Astrocyte (in vitro differentiated cells and primary cell): Measurements from ENCODE around the gene KREMEN1. TPM values are rescaled to one million over a fixed set of nuclear protein-coding genes. Genes with fewer than 3 reads are reported as not detected.

Source experiments
- DNase-seq: peaks from one replicate; pipeline ENCODE4 v3.0.0-alpha.2; 2010; ENCODE audit warnings: low read depth
- FAIRE-seq: peaks from 2 replicates; lab custom pipeline; 2011; peaks lifted over from hg19 to GRCh38; lab: Jason Lieb, UNC
- H2AFZ ChIP-seq: 2 replicates; pipeline ENCODE4 v1.6.0; 2012; ENCODE audit warnings: low read depth, low read length, inconsistent platforms
- H3K27ac ChIP-seq: 2 replicates; pipeline ENCODE4 v1.5.1; 2011; ENCODE audit warnings: low read depth, low read length, inconsistent platforms
- H3K27me3 ChIP-seq: 2 replicates; pipeline ENCODE4 v1.6.0; 2011; ENCODE audit warnings: low read length, inconsistent platforms; ENCODE audit not compliant: insufficient read depth
- H3K36me3 ChIP-seq: 2 replicates; pipeline ENCODE4 v1.5.1; 2011; ENCODE audit warnings: low read length, inconsistent platforms; ENCODE audit not compliant: insufficient read depth
- H3K4me1 ChIP-seq: 2 replicates; pipeline ENCODE4 v1.5.1; 2011; ENCODE audit warnings: low read length, inconsistent platforms; ENCODE audit not compliant: insufficient read depth
- H3K4me2 ChIP-seq: 2 replicates; pipeline ENCODE4 v1.6.0; 2012; ENCODE audit warnings: low read length, inconsistent platforms
- H3K4me3 ChIP-seq: 2 replicates; pipeline ENCODE4 v1.5.1; 2011; ENCODE audit warnings: low read depth, mild to moderate bottlenecking, low read length, inconsistent platforms; ENCODE audit not compliant: insufficient read depth
- H3K79me2 ChIP-seq: 2 replicates; pipeline ENCODE4 v1.6.0; 2012; ENCODE audit warnings: mild to moderate bottlenecking, low read length, inconsistent platforms; ENCODE audit not compliant: insufficient read depth
- H3K9ac ChIP-seq: 2 replicates; pipeline ENCODE4 v1.6.0; 2012; ENCODE audit warnings: mild to moderate bottlenecking, low read length, inconsistent platforms
- H3K9me3 ChIP-seq: 2 replicates; pipeline ENCODE4 v1.5.1; 2012; ENCODE audit warnings: low read depth, mild to moderate bottlenecking, low read length, inconsistent platforms; ENCODE audit not compliant: insufficient read depth
- H4K20me1 ChIP-seq: 2 replicates; pipeline ENCODE4 v1.6.0; 2012; ENCODE audit warnings: low read length, inconsistent platforms; ENCODE audit not compliant: insufficient read depth
- H3K27ac Mint-ChIP-seq: one replicate; pipeline ENCODE4 v1.8.0; 2021; ENCODE audit warnings: mild to moderate bottlenecking, mixed read lengths; ENCODE audit not compliant: unreplicated experiment
- H3K27me3 Mint-ChIP-seq: one replicate; pipeline ENCODE4 v1.8.0; 2021; ENCODE audit warnings: low read depth, mixed read lengths; ENCODE audit not compliant: unreplicated experiment
- H3K36me3 Mint-ChIP-seq: one replicate; pipeline ENCODE4 v1.8.0; 2021; ENCODE audit warnings: low read depth, mixed read lengths; ENCODE audit not compliant: unreplicated experiment
- H3K4me1 Mint-ChIP-seq: one replicate; pipeline ENCODE4 v1.8.0; 2021; ENCODE audit warnings: low read depth, mixed read lengths; ENCODE audit not compliant: unreplicated experiment
- H3K4me3 Mint-ChIP-seq: one replicate; pipeline ENCODE4 v1.8.0; 2021; ENCODE audit warnings: mild to moderate bottlenecking, moderate library complexity, mixed read lengths; ENCODE audit not compliant: unreplicated experiment
- H3K9me3 Mint-ChIP-seq: one replicate; pipeline ENCODE4 v1.8.0; 2021; ENCODE audit warnings: mild to moderate bottlenecking, mixed read lengths; ENCODE audit not compliant: unreplicated experiment
- CTCF ChIP-seq: IDR thresholded peaks from 2 replicates; pipeline ENCODE4 v1.5.1; 2011; ENCODE audit warnings: low read depth, mild to moderate bottlenecking, inconsistent platforms, low read length, moderate library complexity; ENCODE audit not compliant: insufficient read depth
- EZH2 ChIP-seq: IDR thresholded peaks from 2 replicates; pipeline ENCODE4 v1.6.1; 2012; ENCODE audit warnings: mild to moderate bottlenecking, low read length, inconsistent platforms; ENCODE audit not compliant: insufficient read depth
- total RNA-seq: library from RNA; stranded (reverse); gene quantifications from 2 replicates; pipeline ENCODE4 v1.2.1, GENCODE V29; 2021

The KREMEN1 gene
- total RNA-seq, 1 donor from 2014 or later = 3.3 TPM

- Histone ChIP-seq H3K4me3 (peak overlapping the region; percentile 49), H3K27ac (peak overlapping the region; percentile 97), H2AFZ (peak overlapping the region; percentile 61), H4K20me1 (no peaks in the 10 kb centered on the region), H3K4me2 (peak overlapping the region; percentile 82), H3K36me3 (no peaks in the 10 kb centered on the region), H3K79me2 (no peaks in the 10 kb centered on the region), H3K9ac (peak overlapping the region; percentile 82), H3K4me1 (peaks cover 24% of the 10 kb centered on the region), H3K9me3 (no peaks in the 10 kb centered on the region), H3K27me3 (no peaks in the 10 kb centered on the region)
- peak; percentile 76 for FAIRE-seq
- Mint-ChIP-seq H3K9me3 (no peaks in the 10 kb centered on the region), H3K36me3 (no peaks in the 10 kb centered on the region), H3K27ac (peak overlapping the region; percentile 99), H3K27me3 (no peaks in the 10 kb centered on the region), H3K4me3 (peak overlapping the region; percentile 84), H3K4me1 (peaks cover 21% of the 10 kb centered on the region)
- TF ChIP-seq CTCF (no peak), EZH2 (no peak)
- peak; percentile 99 for DNase-seq
These were observed 41.4 kb upstream of the KREMEN1 start for GRCh38 chr22:29031227-29032011.

GRCh38 chr22:29032014-29032475 lies 40.8 kb upstream of the KREMEN1 start:
- Histone ChIP-seq H3K4me3 (peak overlapping the region; percentile 43), H3K79me2 (no peaks in the 10 kb centered on the region), H4K20me1 (no peaks in the 10 kb centered on the region), H3K27ac (peak overlapping the region; percentile 97), H3K36me3 (no peaks in the 10 kb centered on the region), H3K27me3 (no peaks in the 10 kb centered on the region), H3K4me2 (peak overlapping the region; percentile 82), H3K4me1 (peaks cover 24% of the 10 kb centered on the region), H3K9me3 (no peaks in the 10 kb centered on the region), H3K9ac (peak overlapping the region; percentile 82), H2AFZ (peak overlapping the region; percentile 61)
- peaks cover 21% of the 10 kb centered on the region for H3K4me1 Mint-ChIP-seq
- H3K4me3 Mint-ChIP-seq = no peak overlapping the region
- FAIRE-seq (no peak), DNase-seq (no peak)
- H3K27ac Mint-ChIP-seq = peak overlapping the region; percentile 99
- H3K36me3 Mint-ChIP-seq = no peaks in the 10 kb centered on the region
- TF ChIP-seq EZH2 = no peak
- TF ChIP-seq CTCF = no peak
- H3K27me3 Mint-ChIP-seq = no peaks in the 10 kb centered on the region
- H3K9me3 Mint-ChIP-seq = no peaks in the 10 kb centered on the region

GRCh38 chr22:29032584-29032983 lies 40.3 kb upstream of the KREMEN1 start:
- H3K27ac ChIP-seq = peak overlapping the region; percentile 97
- H4K20me1 ChIP-seq = no peaks in the 10 kb centered on the region
- TF ChIP-seq CTCF (no peak), EZH2 (no peak)
- H3K9me3 ChIP-seq = no peaks in the 10 kb centered on the region
- FAIRE-seq (no peak), DNase-seq (peak; percentile 19)
- peak overlapping the region; percentile 82 for H3K9ac ChIP-seq
- Mint-ChIP-seq H3K36me3 (no peaks in the 10 kb centered on the region), H3K4me1 (peaks cover 21% of the 10 kb centered on the region), H3K9me3 (no peaks in the 10 kb centered on the region), H3K4me3 (no peak overlapping the region), H3K27ac (peak overlapping the region; percentile 99), H3K27me3 (no peaks in the 10 kb centered on the region)
- no peak overlapping the region for H3K4me3 ChIP-seq
- no peaks in the 10 kb centered on the region for H3K27me3 ChIP-seq
- no peaks in the 10 kb centered on the region for H3K36me3 ChIP-seq
- H2AFZ ChIP-seq = no peak overlapping the region
- peak overlapping the region; percentile 82 for H3K4me2 ChIP-seq
- H3K4me1 ChIP-seq = peaks cover 24% of the 10 kb centered on the region
- no peaks in the 10 kb centered on the region for H3K79me2 ChIP-seq
